Activated CD4-positive, alpha-beta memory T cell treated with anti-CD3 and anti-CD28 coated beads for 36 hours (primary cell): ENCODE results near the gene SRMS. TPM values are rescaled to one million over a fixed set of nuclear protein-coding genes. Genes with fewer than 3 reads are reported as not detected.

Experiments
- CTCF ChIA-PET: fragments of 350-600 bp; sonication (Branson Sonifier 250); formaldehyde crosslinking; loops from one replicate; lab custom pipeline; 2021; ENCODE audit warnings: antibody characterized with exemption, inconsistent platforms; lab: Charles Lee
- POLR2A ChIA-PET: fragments of 350-600 bp; sonication (Branson Sonifier 250); formaldehyde crosslinking; loops from one replicate; lab custom pipeline; 2021; ENCODE audit warnings: antibody characterized with exemption; lab: Charles Lee
- DNase-seq: peaks from one replicate; pipeline ENCODE4 v3.0.0-alpha.2; 2020
- H3K27ac Mint-ChIP-seq: one replicate; pipeline ENCODE4 v1.8.0; 2021; ENCODE audit warnings: mixed read lengths
- H3K27me3 Mint-ChIP-seq: one replicate; pipeline ENCODE4 v1.8.0; 2021; ENCODE audit warnings: mixed read lengths
- H3K36me3 Mint-ChIP-seq: one replicate; pipeline ENCODE4 v1.8.0; 2021; ENCODE audit warnings: mixed read lengths
- H3K4me1 Mint-ChIP-seq: one replicate; pipeline ENCODE4 v1.8.0; 2021; ENCODE audit warnings: low read depth, mixed read lengths
- H3K4me3 Mint-ChIP-seq: one replicate; pipeline ENCODE4 v1.8.0; 2021; ENCODE audit warnings: mild to moderate bottlenecking, mixed read lengths
- H3K9me3 Mint-ChIP-seq: one replicate; pipeline ENCODE4 v1.8.0; 2021; ENCODE audit warnings: mixed read lengths
- intact Hi-C: fragments of 100-400 bp; cut with micrococcal nuclease; formaldehyde crosslinking; loops from one replicate; pipeline ENCODE4 v1.15.1; 2023
- total RNA-seq, 2 experiments: library from RNA; stranded (reverse); gene quantifications; one replicate each; pipeline ENCODE4 v1.2.3, GENCODE V29; 2021

Gene SRMS
- total RNA-seq, 2 experiments from 2014 or later, result not detected

GRCh38 chr20:63567386-63568169, 20.0 kb upstream of the SRMS start:
- H3K9me3 Mint-ChIP-seq, result no peaks in the 10 kb centered on the region
- POLR2A ChIA-PET, result interaction anchor here (0.6 to 1.9 kb wide), 4 partner anchors 19 to 147 kb away, joined by 3 to 4 read pairs (median 4); no protein-coding TSS in a partner anchor
- intact Hi-C loops, result no loop called here
- H3K4me3 Mint-ChIP-seq, result peak overlapping the region; percentile 45
- H3K4me1 Mint-ChIP-seq, result peaks cover 25% of the 10 kb centered on the region
- peaks cover 2% of the 10 kb centered on the region for H3K27me3 Mint-ChIP-seq
- peak overlapping the region; percentile 42 for H3K27ac Mint-ChIP-seq
- no peaks in the 10 kb centered on the region for H3K36me3 Mint-ChIP-seq
- CTCF ChIA-PET, result interaction anchor here (0.9 to 2.1 kb wide), 6 partner anchors 24 to 471 kb away, joined by 3 to 11 read pairs (median 4); partner anchors contain the start of genes PTK6 and RTEL1
- peak; percentile 80 for DNase-seq

- H3K27me3 Mint-ChIP-seq, result peaks cover 2% of the 10 kb centered on the region
- no peak overlapping the region for H3K4me3 Mint-ChIP-seq
- H3K27ac Mint-ChIP-seq, result no peak overlapping the region
- H3K9me3 Mint-ChIP-seq, result no peaks in the 10 kb centered on the region
- peaks cover 25% of the 10 kb centered on the region for H3K4me1 Mint-ChIP-seq
- DNase-seq, result no peak
- no peaks in the 10 kb centered on the region for H3K36me3 Mint-ChIP-seq
- ChIA-PET CTCF (interaction anchor here (0.9 to 2.1 kb wide), 5 partner anchors 24 to 472 kb away, joined by 3 to 11 read pairs (median 4); partner anchors contain the start of genes PTK6 and RTEL1), POLR2A (interaction anchor here (0.6 kb wide), 1 partner anchor 91 kb away, joined by 3 read pairs; no protein-coding TSS in a partner anchor)
- intact Hi-C loops, result no loop called here
Observed at GRCh38 chr20:63567136-63567385, 19.5 kb upstream of the SRMS start.

GRCh38 chr20:63566395-63567135, 19.0 kb upstream of the SRMS start:
- Mint-ChIP-seq H3K27me3 (peaks cover 2% of the 10 kb centered on the region), H3K9me3 (no peaks in the 10 kb centered on the region), H3K27ac (no peak overlapping the region), H3K36me3 (no peaks in the 10 kb centered on the region), H3K4me1 (peaks cover 25% of the 10 kb centered on the region), H3K4me3 (no peak overlapping the region)
- ChIA-PET POLR2A (interaction anchor here (0.6 to 0.7 kb wide), 2 partner anchors 29 to 90 kb away, joined by 3 read pairs; no protein-coding TSS in a partner anchor), CTCF (interaction anchor here (0.9 to 2.1 kb wide), 2 partner anchors 23 to 29 kb away, joined by 3 to 11 read pairs; partner anchors contain the start of gene PTK6)
- intact Hi-C loops, result no loop called here
- no peak for DNase-seq

GRCh38 chr20:63565699-63566335, 18.3 kb upstream of the SRMS start:
- intact Hi-C loops, result no loop called here
- no peak overlapping the region for H3K4me3 Mint-ChIP-seq
- H3K4me1 Mint-ChIP-seq, result peaks cover 25% of the 10 kb centered on the region
- peaks cover 2% of the 10 kb centered on the region for H3K27me3 Mint-ChIP-seq
- H3K36me3 Mint-ChIP-seq, result no peaks in the 10 kb centered on the region
- no peak overlapping the region for H3K27ac Mint-ChIP-seq
- no peak for DNase-seq
- ChIA-PET POLR2A (interaction anchor here (0.5 to 1.0 kb wide), 3 partner anchors 28 to 292 kb away, joined by 3 to 4 read pairs (median 3); no protein-coding TSS in a partner anchor), CTCF (no interaction called here)
- no peaks in the 10 kb centered on the region for H3K9me3 Mint-ChIP-seq

GRCh38 chr20:63565021-63565698, 17.6 kb upstream of the SRMS start:
- DNase-seq, result no peak
- peaks cover 3% of the 10 kb centered on the region for H3K36me3 Mint-ChIP-seq
- ChIA-PET CTCF (no interaction called here), POLR2A (interaction anchor here (0.5 to 1.0 kb wide), 2 partner anchors 77 to 292 kb away, joined by 3 to 4 read pairs; no protein-coding TSS in a partner anchor)
- intact Hi-C loops, result no loop called here
- peaks cover 25% of the 10 kb centered on the region for H3K4me1 Mint-ChIP-seq
- H3K4me3 Mint-ChIP-seq, result no peak overlapping the region
- no peaks in the 10 kb centered on the region for H3K9me3 Mint-ChIP-seq
- H3K27me3 Mint-ChIP-seq, result peaks cover 2% of the 10 kb centered on the region
- no peak overlapping the region for H3K27ac Mint-ChIP-seq

GRCh38 chr20:63564036-63564810, 16.7 kb upstream of the SRMS start:
- POLR2A ChIA-PET, result interaction anchor here (1.0 kb wide), 1 partner anchor 78 kb away, joined by 4 read pairs; no protein-coding TSS in a partner anchor
- intact Hi-C loops, result no loop called here
- Mint-ChIP-seq H3K4me3 (no peak overlapping the region), H3K27ac (no peak overlapping the region), H3K27me3 (peaks cover under 1% of the 10 kb centered on the region), H3K4me1 (peaks cover 24% of the 10 kb centered on the region), H3K9me3 (no peaks in the 10 kb centered on the region), H3K36me3 (peaks cover 4% of the 10 kb centered on the region)
- CTCF ChIA-PET, result interaction anchor here (1.3 kb wide), 1 partner anchor 27 kb away, joined by 4 read pairs; the partner anchor contains the start of gene PTK6
- DNase-seq, result no peak

- intact Hi-C loops, result no loop called here
- DNase-seq, result no peak
- Mint-ChIP-seq H3K4me1 (peaks cover 16% of the 10 kb centered on the region), H3K27ac (no peak overlapping the region), H3K4me3 (no peak overlapping the region), H3K27me3 (no peaks in the 10 kb centered on the region), H3K36me3 (peaks cover 4% of the 10 kb centered on the region), H3K9me3 (no peaks in the 10 kb centered on the region)
- ChIA-PET POLR2A (no interaction called here), CTCF (interaction anchor here (1.3 kb wide), 1 partner anchor 26 kb away, joined by 4 read pairs; the partner anchor contains the start of gene PTK6)
Observed at GRCh38 chr20:63563225-63563935, 15.8 kb upstream of the SRMS start.

GRCh38 chr20:63562461-63563224, 15.1 kb upstream of the SRMS start:
- Mint-ChIP-seq H3K9me3 (no peaks in the 10 kb centered on the region), H3K4me3 (no peak overlapping the region), H3K4me1 (peaks cover 9% of the 10 kb centered on the region), H3K36me3 (peaks cover 4% of the 10 kb centered on the region), H3K27ac (no peak overlapping the region), H3K27me3 (no peaks in the 10 kb centered on the region)
- intact Hi-C loops, result no loop called here
- CTCF ChIA-PET, result interaction anchor here (0.8 to 1.3 kb wide), 2 partner anchors 25 kb away, joined by 3 to 4 read pairs; partner anchors contain the start of gene PTK6
- DNase-seq, result no peak
- POLR2A ChIA-PET, result interaction anchor here (0.7 kb wide), 1 partner anchor 42 kb away, joined by 3 read pairs; the partner anchor contains the start of gene PPDPF

GRCh38 chr20:63561624-63562396, 14.3 kb upstream of the SRMS start:
- Mint-ChIP-seq H3K27ac (no peak overlapping the region), H3K9me3 (no peaks in the 10 kb centered on the region), H3K27me3 (no peaks in the 10 kb centered on the region), H3K36me3 (peaks cover 4% of the 10 kb centered on the region), H3K4me1 (peaks cover under 1% of the 10 kb centered on the region), H3K4me3 (no peak overlapping the region)
- no peak for DNase-seq
- CTCF ChIA-PET, result interaction anchor here (0.6 to 0.8 kb wide), 2 partner anchors 24 to 499 kb away, joined by 3 read pairs; no protein-coding TSS in a partner anchor
- POLR2A ChIA-PET, result interaction anchor here (0.7 kb wide), 1 partner anchor 41 kb away, joined by 3 read pairs; the partner anchor contains the start of gene PPDPF
- intact Hi-C loops, result no loop called here
